NCI-H146 treated with DMSO at 0.1 percent for 48 hours (cell line): ENCODE measurements around the gene IL13RA1.
"Not testable (repeated sequence)": the region's sequence is repeated elsewhere in the genome, so short reads cannot be mapped to it uniquely, and the experiment has no call there.

Source experiments
- DNase-seq: peaks from one replicate; lab custom pipeline; 2025; ENCODE audit not compliant: unreplicated experiment; lab: John Stamatoyannopoulos, UW

The IL13RA1 gene

DNA sequence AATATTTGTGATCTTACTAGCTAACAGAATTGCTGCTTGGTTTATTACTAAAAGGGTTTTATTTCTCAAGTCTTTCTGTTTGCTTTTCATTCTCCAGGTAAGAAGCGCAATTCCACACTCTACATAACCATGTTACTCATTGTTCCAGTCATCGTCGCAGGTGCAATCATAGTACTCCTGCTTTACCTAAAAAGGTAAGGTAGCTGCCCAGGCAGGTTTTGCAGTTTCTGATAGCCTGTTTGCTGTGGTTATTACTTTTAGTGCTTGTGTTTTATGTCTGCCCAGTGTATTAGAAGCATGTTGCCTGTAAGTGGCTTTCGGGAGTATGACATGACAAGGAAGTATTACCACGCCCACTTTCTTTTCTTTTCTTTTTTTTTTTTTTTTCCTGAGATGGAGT is 46.4 kb downstream of the IL13RA1 start:
- DNase-seq, result no peak

GRCh38 chrX:118779581-118779980 is 52.2 kb downstream of the IL13RA1 start:
- DNase-seq, result no peak

- no peak for DNase-seq
Observed at GRCh38 chrX:118780509-118780908, 53.1 kb downstream of the IL13RA1 start.

DNA sequence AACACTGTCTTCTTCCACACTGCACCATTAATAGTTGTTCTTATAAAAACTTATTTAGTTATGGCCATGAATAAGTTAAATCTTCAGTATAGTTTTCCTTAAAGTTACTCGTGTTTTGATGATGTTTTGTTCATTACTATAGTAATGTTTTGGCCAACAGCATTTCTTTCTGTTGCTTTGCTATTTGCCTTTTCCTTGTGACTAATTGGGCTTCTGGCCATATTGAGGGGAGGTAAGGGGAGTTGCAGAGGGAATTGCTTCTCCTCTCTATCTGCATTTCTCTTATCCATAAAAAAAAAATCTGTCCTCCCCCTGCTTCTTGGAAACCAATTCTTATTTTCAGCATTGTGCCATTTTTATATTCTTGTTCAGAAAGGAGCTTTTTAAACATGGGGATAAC is 53.5 kb downstream of the IL13RA1 start:
- DNase-seq, result no peak

DNA sequence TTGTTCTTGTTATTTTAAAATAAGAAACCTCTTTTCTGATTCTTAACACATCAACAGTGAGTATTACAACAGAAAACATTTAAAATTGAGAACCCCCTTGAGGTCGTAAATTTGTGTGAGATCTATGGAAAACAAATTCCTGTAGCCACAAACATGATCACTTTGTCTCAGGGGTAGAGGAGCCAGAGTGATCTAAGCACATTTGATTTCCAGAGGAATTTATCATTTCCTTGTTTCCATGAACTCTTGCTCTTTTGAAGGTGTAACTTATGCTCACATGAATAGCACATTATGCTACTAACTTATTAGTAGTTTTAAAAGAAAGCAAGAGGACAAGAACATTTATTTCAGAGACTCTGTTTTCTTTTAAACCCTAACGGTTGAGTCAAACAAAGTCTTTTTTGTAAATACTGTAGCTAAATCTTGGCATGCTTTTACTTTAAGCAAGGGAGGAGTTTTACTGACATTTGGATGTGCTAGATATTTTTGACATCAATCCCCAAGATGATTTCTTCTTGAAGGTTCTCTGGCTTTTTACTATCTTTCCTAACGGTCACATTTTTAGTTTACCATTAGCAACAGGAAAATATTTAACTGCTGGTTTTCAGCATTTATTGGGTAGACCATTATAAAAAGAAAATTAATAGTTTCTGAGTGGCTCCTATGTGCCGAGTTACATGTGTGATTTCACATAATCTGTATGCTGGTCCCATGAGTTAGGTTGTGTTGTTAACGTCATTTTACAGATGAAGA is 68.3 kb downstream of the IL13RA1 start:
- DNase-seq, result no peak

DNA sequence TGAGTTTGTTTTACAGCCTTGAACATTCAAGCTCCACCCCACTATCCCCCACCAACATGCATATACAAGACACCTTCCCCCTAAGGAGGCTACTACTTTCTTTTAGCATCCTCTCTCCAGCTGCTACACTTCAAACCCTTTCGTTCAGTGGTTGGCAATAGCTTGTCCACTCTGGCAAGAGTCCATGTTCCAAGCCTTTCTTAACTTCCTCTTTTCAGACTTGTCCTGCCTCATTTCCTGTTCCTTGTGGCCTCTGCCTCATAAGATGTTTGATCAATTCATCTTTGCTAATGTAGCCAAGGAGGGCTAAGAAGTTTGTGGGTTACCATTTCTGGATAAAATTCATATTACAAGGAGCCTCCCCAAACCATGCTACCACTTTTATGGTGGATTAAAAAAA is 75.5 kb downstream of the IL13RA1 start:
- DNase-seq, result no peak

DNA sequence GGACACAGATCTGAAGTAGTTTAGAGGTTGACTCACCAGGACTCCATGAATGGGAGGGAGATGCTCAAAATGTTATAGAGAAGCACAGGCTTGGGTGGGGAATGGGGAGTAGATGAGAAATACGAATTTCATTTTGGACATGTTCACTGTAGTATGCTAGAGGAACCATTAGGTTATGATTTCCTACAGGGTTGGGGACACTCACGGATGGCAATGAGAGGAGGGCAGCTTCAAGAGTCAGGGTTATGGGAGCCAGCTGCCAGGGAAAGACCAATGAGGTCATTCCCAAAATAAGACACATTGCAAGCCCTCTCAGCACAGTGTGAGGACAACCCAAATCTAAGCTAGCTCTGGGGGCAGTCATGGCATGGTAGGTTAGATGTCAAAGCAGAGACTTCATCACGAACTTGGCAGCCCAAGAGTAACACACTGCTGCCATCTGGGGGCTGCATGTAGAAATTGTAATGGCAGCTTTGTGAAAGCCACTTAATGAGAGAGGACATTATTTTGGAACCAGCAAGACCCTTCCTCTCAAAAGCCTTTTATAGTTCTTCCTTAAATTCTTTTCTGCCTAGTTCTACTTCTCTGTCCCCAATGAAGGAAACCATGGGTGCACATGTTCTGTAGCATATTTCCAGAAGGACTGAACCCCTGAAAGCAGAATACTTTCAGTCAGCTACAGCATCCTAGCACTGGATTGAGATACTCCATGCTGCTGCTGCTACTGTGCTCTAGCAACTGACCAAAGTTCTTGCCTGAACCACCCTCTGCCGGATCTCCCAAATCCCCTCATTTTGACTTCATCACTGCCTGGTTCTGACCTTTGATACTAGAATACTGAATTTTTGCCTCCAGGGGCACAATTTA is 80.0 kb downstream of the IL13RA1 start:
- peak; percentile 14 for DNase-seq

DNA sequence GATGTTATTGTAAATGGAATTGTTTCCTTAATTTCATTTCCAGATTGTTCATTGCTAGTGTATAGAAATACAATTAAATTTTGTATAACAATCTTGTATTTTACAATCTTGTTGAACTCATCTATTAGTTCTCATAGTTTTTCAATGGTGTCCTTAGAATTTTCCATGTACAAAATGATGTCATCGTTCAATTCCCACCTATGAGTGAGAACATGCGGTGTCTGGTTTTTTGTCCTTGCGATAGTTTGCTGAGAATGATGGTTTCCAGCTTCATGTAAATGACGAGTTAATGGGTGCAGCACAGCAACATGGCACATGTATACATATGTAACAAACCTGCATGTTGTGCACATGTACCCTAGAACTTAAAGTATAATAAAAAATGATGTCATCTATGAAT is 89.9 kb downstream of the IL13RA1 start:
- not testable (repeated sequence) for DNase-seq

GRCh38 chrX:118823263-118824172 is 96.1 kb downstream of the IL13RA1 start, which contains the start of gene ZCCHC12:
TSS of gene ZCCHC12 (plus strand) at chrX:118823824. CDS start at chrX:118825245, 1,421 bp downstream.
- peak; percentile 63 for DNase-seq

- DNase-seq, result no peak
Observed at GRCh38 chrX:118824173-118824730, 96.8 kb downstream of the IL13RA1 start.

DNA sequence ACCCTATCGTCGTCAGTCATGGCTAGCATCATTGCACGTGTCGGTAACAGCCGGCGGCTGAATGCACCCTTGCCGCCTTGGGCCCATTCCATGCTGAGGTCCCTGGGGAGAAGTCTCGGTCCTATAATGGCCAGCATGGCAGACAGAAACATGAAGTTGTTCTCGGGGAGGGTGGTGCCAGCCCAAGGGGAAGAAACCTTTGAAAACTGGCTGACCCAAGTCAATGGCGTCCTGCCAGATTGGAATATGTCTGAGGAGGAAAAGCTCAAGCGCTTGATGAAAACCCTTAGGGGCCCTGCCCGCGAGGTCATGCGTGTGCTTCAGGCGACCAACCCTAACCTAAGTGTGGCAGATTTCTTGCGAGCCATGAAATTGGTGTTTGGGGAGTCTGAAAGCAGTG is 97.8 kb downstream of the IL13RA1 start:
- DNase-seq, result no peak

DNA sequence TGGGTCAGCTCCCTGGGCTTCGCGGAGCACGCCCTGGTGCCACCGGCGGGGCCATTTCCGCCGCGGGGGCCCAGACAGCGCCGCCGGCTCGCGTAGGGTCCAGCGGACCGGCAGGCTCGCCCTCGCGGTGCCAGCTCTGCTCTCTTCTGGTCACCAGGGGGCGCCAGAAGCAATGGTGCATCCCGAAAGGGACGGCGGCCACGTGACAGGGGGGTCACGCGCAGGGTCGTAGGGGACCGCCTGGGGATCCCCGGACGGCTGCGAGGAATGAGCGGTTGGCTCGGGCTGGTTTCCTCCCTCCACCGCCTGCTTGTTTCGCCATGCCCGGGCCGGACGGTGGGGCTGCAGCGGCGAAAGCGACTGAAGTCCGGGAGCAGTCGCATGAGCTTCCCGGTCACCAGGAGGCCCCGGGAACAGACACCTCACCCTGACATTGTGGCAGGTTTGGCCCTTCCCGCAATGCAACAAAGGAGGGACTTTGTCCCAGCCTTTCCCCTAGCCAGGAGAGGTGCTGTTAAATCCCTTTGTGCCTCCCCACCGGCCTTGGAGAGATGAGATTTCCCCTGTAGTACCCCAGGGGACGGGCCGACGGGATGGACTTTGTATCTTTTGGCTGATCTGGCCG is 112.0 kb downstream of the IL13RA1 start:
- DNase-seq, result peak; percentile 25
